GM12872 (cell line): ENCODE data around the gene ARPP21.

ENCODE experiments used
- CTCF ChIP-seq: IDR thresholded peaks from 3 replicates; pipeline ENCODE4 v1.5.1; 2011; ENCODE audit warnings: low read depth, mild to moderate bottlenecking, low read length, moderate library complexity; ENCODE audit not compliant: insufficient read depth

The ARPP21 gene

GRCh38 chr3:35670408-35670965 is 31.2 kb downstream of the ARPP21 start:
- no peak for TF ChIP-seq CTCF

GRCh38 chr3:35671483-35671882 is 32.2 kb downstream of the ARPP21 start:
- TF ChIP-seq CTCF, result no peak

GRCh38 chr3:35673017-35673416 is 33.7 kb downstream of the ARPP21 start:
- no peak for TF ChIP-seq CTCF

- TF ChIP-seq CTCF, result no peak
These were observed 35.3 kb downstream of the ARPP21 start for GRCh38 chr3:35674451-35675109.

- no peak for TF ChIP-seq CTCF
These were observed 35.9 kb downstream of the ARPP21 start for GRCh38 chr3:35675206-35675605.

- TF ChIP-seq CTCF, result no peak
These were observed 36.3 kb downstream of the ARPP21 start for GRCh38 chr3:35675621-35676020.

- TF ChIP-seq CTCF, result no peak
These were observed 38.5 kb downstream of the ARPP21 start for GRCh38 chr3:35677797-35678196.
